ENCODE data around the gene ICOSLG. TPM values are rescaled to one million over a fixed set of nuclear protein-coding genes. Genes with fewer than 3 reads are reported as not detected.

ICOSLG gene
- total and polyA plus RNA-seq, 2 experiments from 2014 or later = 1.3 to 4.6 TPM

DNA sequence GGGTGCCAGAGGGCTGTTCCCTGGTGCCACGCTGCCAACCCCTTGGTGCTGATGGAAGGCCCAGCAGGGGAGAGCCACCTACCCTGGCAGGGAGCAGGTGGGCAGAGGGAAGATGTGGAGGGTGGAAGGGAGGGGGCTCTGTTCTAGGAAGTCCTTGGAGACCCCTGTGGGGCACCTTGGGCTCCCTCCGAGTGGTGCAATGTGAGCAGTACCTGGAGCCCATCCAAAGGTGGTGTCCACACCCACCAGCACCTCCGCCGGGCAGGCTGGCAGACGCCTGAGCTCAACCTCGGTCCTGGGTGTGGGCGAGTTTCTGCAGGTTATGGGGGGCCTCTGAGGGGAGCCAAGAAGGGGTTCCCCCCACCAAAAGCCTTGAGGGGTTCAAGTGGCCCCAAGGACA is 32.3 kb upstream of the ICOSLG start (continued):
- TF ChIP-seq, protein P1, sequence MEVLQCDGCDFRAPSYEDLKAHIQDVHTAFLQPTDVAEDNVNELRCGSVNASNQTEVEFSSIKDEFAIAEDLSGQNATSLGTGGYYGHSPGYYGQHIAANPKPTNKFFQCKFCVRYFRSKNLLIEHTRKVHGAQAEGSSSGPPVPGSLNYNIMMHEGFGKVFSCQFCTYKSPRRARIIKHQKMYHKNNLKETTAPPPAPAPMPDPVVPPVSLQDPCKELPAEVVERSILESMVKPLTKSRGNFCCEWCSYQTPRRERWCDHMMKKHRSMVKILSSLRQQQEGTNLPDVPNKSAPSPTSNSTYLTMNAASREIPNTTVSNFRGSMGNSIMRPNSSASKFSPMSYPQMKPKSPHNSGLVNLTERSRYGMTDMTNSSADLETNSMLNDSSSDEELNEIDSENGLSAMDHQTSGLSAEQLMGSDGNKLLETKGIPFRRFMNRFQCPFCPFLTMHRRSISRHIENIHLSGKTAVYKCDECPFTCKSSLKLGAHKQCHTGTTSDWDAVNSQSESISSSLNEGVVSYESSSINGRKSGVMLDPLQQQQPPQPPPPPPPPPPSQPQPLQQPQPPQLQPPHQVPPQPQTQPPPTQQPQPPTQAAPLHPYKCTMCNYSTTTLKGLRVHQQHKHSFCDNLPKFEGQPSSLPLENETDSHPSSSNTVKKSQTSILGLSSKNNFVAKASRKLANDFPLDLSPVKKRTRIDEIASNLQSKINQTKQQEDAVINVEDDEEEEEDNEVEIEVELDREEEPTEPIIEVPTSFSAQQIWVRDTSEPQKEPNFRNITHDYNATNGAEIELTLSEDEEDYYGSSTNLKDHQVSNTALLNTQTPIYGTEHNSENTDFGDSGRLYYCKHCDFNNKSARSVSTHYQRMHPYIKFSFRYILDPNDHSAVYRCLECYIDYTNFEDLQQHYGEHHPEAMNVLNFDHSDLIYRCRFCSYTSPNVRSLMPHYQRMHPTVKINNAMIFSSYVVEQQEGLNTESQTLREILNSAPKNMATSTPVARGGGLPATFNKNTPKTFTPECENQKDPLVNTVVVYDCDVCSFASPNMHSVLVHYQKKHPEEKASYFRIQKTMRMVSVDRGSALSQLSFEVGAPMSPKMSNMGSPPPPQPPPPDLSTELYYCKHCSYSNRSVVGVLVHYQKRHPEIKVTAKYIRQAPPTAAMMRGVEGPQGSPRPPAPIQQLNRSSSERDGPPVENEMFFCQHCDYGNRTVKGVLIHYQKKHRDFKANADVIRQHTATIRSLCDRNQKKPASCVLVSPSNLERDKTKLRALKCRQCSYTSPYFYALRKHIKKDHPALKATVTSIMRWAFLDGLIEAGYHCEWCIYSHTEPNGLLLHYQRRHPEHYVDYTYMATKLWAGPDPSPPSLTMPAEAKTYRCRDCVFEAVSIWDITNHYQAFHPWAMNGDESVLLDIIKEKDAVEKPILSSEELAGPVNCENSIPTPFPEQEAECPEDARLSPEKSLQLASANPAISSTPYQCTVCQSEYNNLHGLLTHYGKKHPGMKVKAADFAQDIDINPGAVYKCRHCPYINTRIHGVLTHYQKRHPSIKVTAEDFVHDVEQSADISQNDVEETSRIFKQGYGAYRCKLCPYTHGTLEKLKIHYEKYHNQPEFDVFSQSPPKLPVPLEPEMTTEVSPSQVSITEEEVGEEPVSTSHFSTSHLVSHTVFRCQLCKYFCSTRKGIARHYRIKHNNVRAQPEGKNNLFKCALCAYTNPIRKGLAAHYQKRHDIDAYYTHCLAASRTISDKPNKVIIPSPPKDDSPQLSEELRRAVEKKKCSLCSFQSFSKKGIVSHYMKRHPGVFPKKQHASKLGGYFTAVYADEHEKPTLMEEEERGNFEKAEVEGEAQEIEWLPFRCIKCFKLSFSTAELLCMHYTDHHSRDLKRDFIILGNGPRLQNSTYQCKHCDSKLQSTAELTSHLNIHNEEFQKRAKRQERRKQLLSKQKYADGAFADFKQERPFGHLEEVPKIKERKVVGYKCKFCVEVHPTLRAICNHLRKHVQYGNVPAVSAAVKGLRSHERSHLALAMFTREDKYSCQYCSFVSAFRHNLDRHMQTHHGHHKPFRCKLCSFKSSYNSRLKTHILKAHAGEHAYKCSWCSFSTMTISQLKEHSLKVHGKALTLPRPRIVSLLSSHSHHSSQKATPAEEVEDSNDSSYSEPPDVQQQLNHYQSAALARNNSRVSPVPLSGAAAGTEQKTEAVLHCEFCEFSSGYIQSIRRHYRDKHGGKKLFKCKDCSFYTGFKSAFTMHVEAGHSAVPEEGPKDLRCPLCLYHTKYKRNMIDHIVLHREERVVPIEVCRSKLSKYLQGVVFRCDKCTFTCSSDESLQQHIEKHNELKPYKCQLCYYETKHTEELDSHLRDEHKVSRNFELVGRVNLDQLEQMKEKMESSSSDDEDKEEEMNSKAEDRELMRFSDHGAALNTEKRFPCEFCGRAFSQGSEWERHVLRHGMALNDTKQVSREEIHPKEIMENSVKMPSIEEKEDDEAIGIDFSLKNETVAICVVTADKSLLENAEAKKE (CRISPR knock-in tag; IDR thresholded peaks at IDR 0.05) = no peak
- TF ChIP-seq EZH2phosphoT487 (IDR thresholded peaks at IDR 0.05; ENCODE audit: unreplicated experiment) (no peak), NANOG (IDR thresholded peaks at IDR 0.05; ENCODE audit: borderline replicate concordance) (no peak), POLR2AphosphoS5 (IDR thresholded peaks at IDR 0.05; ENCODE audit: low read depth) (no peak), REST (IDR thresholded peaks at IDR 0.05; ENCODE audit: unreplicated experiment) (no peak)

- H3K27me3 Mint-ChIP-seq (ENCODE audit: insufficient read depth, low read depth, poor library complexity) = peaks cover 5% of the 10 kb centered on the region
- Histone ChIP-seq H3K4me2 (no peak overlapping the region), H2AFZ (0 out of 2 replicates have a peak overlapping the region, but pooled peaks have one; percentile 47), H3K27ac (ENCODE audit: low read depth) (no peak overlapping the region), H3K4me3 (no peak overlapping the region), H3K36me3 (ENCODE audit: insufficient read depth) (no peaks in the 10 kb centered on the region), H3K27me3 (ENCODE audit: insufficient read depth) (no peaks in the 10 kb centered on the region), H3F3A (replicated peaks; ENCODE audit: low read depth) (no peaks in the 10 kb centered on the region), H3K9me2 (ENCODE audit: insufficient read depth) (no peaks in the 10 kb centered on the region), H4K20me1 (replicated peaks; ENCODE audit: insufficient read depth) (no peaks in the 10 kb centered on the region), H3K4me1 (ENCODE audit: insufficient read depth) (no peaks in the 10 kb centered on the region), H3K79me2 (replicated peaks; ENCODE audit: insufficient read depth) (no peaks in the 10 kb centered on the region)
- no peaks in the 10 kb centered on the region for H3K9me3 Mint-ChIP-seq
- H3K4me1 Mint-ChIP-seq = no peaks in the 10 kb centered on the region
- DNase-seq (ENCODE audit: low spot score) = no peak
- H3K27ac Mint-ChIP-seq = no peak overlapping the region
- no peak overlapping the region for H3K4me3 Mint-ChIP-seq
- no peaks in the 10 kb centered on the region for H3K36me3 Mint-ChIP-seq (ENCODE audit: low read depth)
- no peak for ATAC-seq
- no peak for TF ChIP-seq NANOG (IDR thresholded peaks at IDR 0.05; ENCODE audit: borderline replicate concordance)
- TF ChIP-seq POLR2AphosphoS5 (IDR thresholded peaks at IDR 0.05; ENCODE audit: low read depth) = no peak
- TF ChIP-seq, protein P1 (CRISPR knock-in tag; IDR thresholded peaks at IDR 0.05) = no peak
These were observed 31.6 kb upstream of the ICOSLG start for GRCh38 chr21:44272284-44272858.

All from GM23338 (cell line).